ENCODE measurements around the gene SRGAP1. TPM values are rescaled to one million over a fixed set of nuclear protein-coding genes. Genes with fewer than 3 reads are reported as not detected.

Gene SRGAP1
- total and polyA plus RNA-seq, 2 of the 4 experiments (the other 2 are of a cell fraction): 10.0 to 10.2 TPM

DNA sequence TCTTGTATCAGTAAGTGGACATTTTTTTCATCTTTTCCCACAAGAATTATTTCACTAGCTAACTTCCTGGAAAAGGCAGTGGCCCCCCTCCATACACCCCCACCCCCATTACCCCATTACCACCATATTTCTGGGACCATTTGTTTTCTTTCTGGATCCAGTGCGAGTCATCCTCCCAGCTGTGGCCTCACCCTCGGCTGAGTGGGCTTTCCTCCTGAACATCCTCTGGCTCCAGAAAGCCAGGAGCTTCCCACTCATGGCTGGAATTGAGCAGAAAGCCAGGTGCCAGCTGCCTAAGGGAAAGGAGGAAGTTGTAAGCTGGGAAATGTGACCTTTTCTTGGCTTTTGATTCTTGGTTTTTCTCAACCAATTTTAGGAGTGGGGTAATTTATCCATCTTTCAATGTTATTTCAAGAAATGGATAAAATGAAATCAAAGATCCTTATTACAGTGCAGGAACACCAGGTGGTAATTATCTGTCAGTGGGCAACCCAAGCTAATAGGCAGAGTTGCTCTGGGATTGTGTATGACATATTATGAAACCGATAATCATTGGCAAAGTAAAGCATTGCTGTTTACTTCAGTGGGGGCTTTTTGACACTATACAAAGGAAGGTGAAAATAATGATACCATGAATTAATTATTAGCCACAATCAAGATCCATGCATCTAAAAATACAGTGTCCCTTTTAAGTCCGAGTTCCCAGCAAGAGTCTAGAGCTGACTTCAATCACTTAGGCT, 253.0 kb downstream of the SRGAP1 start:
- Histone ChIP-seq H4K5ac (ENCODE audit: low read depth, low read length) (peak overlapping the region; percentile 25), H2BK15ac (ENCODE audit: low read depth, low read length) (peak overlapping the region; percentile 33; the same call in 1 of the 3 replicates), H3K14ac (replicated peaks; ENCODE audit: low read depth, low read length) (no peak overlapping the region; the same call in 1 of the 2 replicates), H2AK5ac (ENCODE audit: low read depth, low read length) (peak overlapping the region; percentile 69), H2BK5ac (ENCODE audit: low read depth, low read length, poor library complexity, severe bottlenecking) (peak overlapping the region; percentile 69), H3K9ac (ENCODE audit: low read depth, low read length) (no peak overlapping the region), H3K4me3 (ENCODE audit: insufficient read depth, low read depth, low read length) (no peak overlapping the region), H3K4me1 (ENCODE audit: control insufficient read depth, insufficient read depth, low read length) (peaks cover 15% of the 10 kb centered on the region), H4K8ac (ENCODE audit: low read depth in 2 of 2, low read length in 2 of 2) (peak overlapping the region; percentile 36 to 37; a peak in 3 of 4 replicates), H3K79me1 (ENCODE audit: low read depth in 1 of 2, low read length in 2 of 2) (peaks cover 15 to 43% of the 10 kb centered on the region in 2 experiments; a peak in 3 of 4 replicates), H3K18ac (ENCODE audit: low read depth, low read length) (peak overlapping the region; percentile 65; the same call in 1 of the 2 replicates), H3K4me2 (ENCODE audit: low read depth, low read length) (no peak overlapping the region), H3K27me3 (ENCODE audit: control insufficient read depth, insufficient read depth, low read length) (no peaks in the 10 kb centered on the region), H3K36me3 (ENCODE audit: control insufficient read depth, insufficient read depth, low read length) (peaks cover 20% of the 10 kb centered on the region), H2BK120ac (ENCODE audit: low read depth, low read length) (peak overlapping the region; percentile 62; the same call in 1 of the 2 replicates), H2BK20ac (ENCODE audit: low read depth, low read length) (peak overlapping the region; percentile 62; the same call in 1 of the 2 replicates), H3K9me1 (ENCODE audit: insufficient read depth, low read length) (peaks cover 3% of the 10 kb centered on the region), H3K56ac (ENCODE audit: extremely low read depth, insufficient read depth, low read length) (no peak overlapping the region), H3K23ac (ENCODE audit: low read depth, low read length) (no peak overlapping the region), H3K9me3 (ENCODE audit: control insufficient read depth, insufficient read depth, low read length) (no peaks in the 10 kb centered on the region), H4K20me1 (ENCODE audit: insufficient read depth, low read length) (no peaks in the 10 kb centered on the region), H3K27ac (ENCODE audit: insufficient read depth, low read length) (peak overlapping the region; percentile 65), H4K91ac (ENCODE audit: insufficient read depth, low read depth, low read length) (no peak overlapping the region; the same call in 1 of the 2 replicates), H2AFZ (replicated peaks; ENCODE audit: low read length, poor library complexity) (no peak overlapping the region), H2AK9ac (replicated peaks; ENCODE audit: low read depth, low read length, poor library complexity) (peak overlapping the region; percentile 29), H3K4ac (ENCODE audit: low read depth, low read length) (peak overlapping the region; percentile 30; the same call in 1 of the 2 replicates)
- WGBS, 2 experiments (ENCODE audit: extremely low coverage in 2 of 2, insufficient read length in 1 of 2): 100% methylated on average over 1 of the region's 4 CpGs; no CpG with 5 or more reads in 1 of the 2 experiments
- BruUV-seq (replicated peaks): no TSS peak
- CTCF ChIA-PET: interaction anchor here (0.6 to 1.1 kb wide), 4 partner anchors 83 to 271 kb away, joined by 3 read pairs; no protein-coding TSS in a partner anchor
- intact Hi-C loops (cut with micrococcal nuclease) (loop anchor here (5.0 kb wide), 1 partner anchor 180 kb away; no protein-coding TSS in a partner anchor), in situ Hi-C loops (cut with MboI; ENCODE audit: low sequenced_read_pairs) (no loop called here), dilution Hi-C loops (cut with HindIII; ENCODE audit: low sequenced_read_pairs, unreplicated experiment) (no loop called here)
- ATAC-seq (ENCODE audit: low read depth) (no peak), DNase-seq (peak; percentile 79)
- POLR2A ChIA-PET (ENCODE audit: unreplicated experiment): no interaction called here
- TF ChIP-seq RCOR1 (IDR thresholded peaks at IDR 0.05; ENCODE audit: insufficient replicate concordance, low read length) (no peak), USF2 (IDR thresholded peaks at IDR 0.05; ENCODE audit: low read depth, low read length) (no peak), RAD21 (IDR thresholded peaks at IDR 0.05; ENCODE audit: low read length) (no peak), ELK1 (IDR thresholded peaks at IDR 0.05; ENCODE audit: borderline replicate concordance, low read depth, low read length) (no peak), CTCF (conservative IDR thresholded peaks at IDR 0.05; ENCODE audit: low read depth, low read length) (no peak), CHD1 (IDR thresholded peaks at IDR 0.05; ENCODE audit: low read depth, low read length) (no peak), BHLHE40 (IDR thresholded peaks at IDR 0.05; ENCODE audit: low read depth, low read length) (no peak), POLR2A (IDR thresholded peaks at IDR 0.05; ENCODE audit: low read depth, low read length) (no peak), CEBPB (IDR thresholded peaks at IDR 0.05; ENCODE audit: low read depth, low read length) (no peak), MAZ (IDR thresholded peaks at IDR 0.05; ENCODE audit: borderline replicate concordance, low read depth, low read length) (no peak)
